Liver (tissue), 2 donors: ENCODE data around the gene DNAAF5.

Experiments
- HNF4G ChIP-seq: IDR thresholded peaks from 2 replicates; pipeline ENCODE4 v1.6.1; 2016; ENCODE audit warnings: antibody characterized with exemption
- RXRA ChIP-seq, 2 donors: IDR thresholded peaks; 2 replicates each; pipeline ENCODE4 v1.6.1; 2017 to 2018; ENCODE audit warnings: antibody characterized with exemption in 2 of 2, mild to moderate bottlenecking in 1 of 2
- SP1 ChIP-seq: IDR thresholded peaks from 2 replicates; pipeline ENCODE4 v1.6.1; 2018; ENCODE audit warnings: antibody characterized with exemption, mild to moderate bottlenecking
- TF ChIP-seq, protein P1 (sequence below): IDR thresholded peaks from 2 replicates; pipeline ENCODE4 v1.6.1; 2016; ENCODE audit warnings: antibody characterized with exemption
- donor health status: healthy.

DNA sequence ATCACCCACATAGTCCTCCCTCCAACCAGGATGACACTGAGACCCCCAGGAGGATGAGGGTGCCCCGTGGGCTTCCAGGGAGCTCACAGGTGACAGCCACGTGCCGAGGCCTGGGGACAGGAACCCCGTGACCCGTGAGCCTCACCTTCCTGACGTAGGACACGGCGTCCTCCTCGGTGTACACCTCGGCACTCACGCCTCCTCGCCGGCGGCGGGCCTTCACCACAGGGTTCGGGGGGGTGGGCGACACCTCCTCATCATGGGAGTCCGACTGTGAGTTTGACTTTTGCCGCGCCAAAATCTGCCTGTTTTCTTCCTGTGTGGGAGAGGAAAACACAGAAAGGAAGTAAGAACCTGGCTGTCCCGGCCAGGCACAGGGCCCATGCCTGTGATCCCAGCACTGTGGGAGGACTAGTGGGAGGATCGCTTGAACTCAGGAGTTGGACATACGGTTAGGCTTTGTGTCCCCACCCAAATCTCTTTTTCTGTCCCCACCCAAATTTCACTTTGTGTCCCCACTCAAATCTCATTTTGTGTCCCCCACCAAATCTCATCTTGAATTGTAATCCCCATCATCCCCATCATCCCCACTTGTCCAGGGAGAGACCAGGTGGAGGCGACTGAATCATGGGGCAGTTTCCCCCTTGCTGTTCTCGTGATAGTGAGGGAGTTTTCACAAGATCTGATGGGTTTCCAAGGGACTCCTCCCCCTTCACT, 45.9 kb upstream of the DNAAF5 start:
- TF ChIP-seq HNF4G (no peak), RXRA (IDR thresholded peaks at IDR 0.05) (no peak), SP1 (no peak)
- TF ChIP-seq, protein P1, sequence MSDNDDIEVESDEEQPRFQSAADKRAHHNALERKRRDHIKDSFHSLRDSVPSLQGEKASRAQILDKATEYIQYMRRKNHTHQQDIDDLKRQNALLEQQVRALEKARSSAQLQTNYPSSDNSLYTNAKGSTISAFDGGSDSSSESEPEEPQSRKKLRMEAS, result no peak
